NCI-H2196 (cell line): ENCODE data around the gene COQ5.
"Not testable (repeated sequence)": the region's sequence is repeated elsewhere in the genome, so short reads cannot be mapped to it uniquely, and the experiment has no call there.

ENCODE experiments used
- DNase-seq: peaks from one replicate; lab custom pipeline; 2025; ENCODE audit not compliant: unreplicated experiment; lab: John Stamatoyannopoulos, UW

The COQ5 gene

DNA sequence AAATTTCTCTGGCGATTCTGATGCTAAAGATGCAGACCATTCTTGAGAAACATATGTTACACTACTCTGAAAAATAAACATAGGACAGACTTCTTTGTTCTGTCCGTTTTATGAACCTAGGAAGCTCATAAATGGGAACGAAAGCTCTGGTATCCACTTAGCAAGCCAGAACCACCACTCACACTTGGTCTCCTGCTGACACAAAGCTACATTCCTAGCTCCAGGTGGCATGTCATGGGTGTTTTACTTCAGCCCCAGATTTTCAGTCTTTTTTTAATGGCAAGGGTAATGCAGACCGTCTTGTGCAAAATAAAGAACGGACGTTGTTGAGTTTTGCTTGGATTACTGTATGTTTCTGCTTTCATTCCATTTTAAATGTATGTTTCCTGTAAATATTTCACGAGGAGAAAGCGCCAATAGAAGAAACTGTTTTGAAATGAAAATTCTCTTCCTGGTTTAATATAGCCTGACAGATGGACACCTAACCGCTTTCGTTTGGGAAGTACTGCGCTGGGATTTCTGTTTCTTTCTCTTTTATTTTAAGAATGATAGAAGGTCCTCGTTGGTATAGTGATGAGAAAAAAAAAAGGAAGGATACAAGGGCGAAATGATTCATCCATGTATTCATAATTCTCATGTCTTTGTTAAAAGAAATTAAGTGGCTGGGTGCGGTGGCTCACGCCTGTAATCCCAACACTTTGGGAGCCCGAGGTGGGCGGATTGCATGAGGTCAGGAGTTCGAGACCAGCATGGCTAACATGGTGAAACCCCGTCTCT lies 871 bp upstream of the COQ5 start:
- peak; percentile 36 for DNase-seq

- no peak for DNase-seq
These were observed 6.4 kb downstream of the COQ5 start for GRCh38 chr12:120522568-120522967.

DNA sequence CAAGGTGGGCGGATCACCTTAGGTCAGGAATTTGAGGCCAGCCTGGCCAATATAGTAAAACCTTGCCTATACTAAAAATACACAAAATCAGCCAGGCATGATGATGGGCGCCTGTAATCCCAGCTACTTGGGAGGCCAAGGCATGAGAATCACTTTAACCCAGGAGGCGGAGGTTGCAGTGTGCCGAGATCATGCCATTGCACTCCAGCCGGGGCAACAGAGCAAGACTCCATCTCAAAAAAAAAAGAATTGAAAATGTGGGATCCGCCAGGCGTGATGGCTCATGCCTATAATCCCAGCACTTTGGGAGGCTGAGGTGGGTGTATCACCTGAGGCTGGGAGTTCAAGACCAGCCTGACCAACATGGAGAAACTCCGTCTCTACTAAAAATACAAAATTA lies 9.6 kb downstream of the COQ5 start:
- not testable (repeated sequence) for DNase-seq

- DNase-seq: no peak
These were observed 13.5 kb downstream of the COQ5 start for GRCh38 chr12:120515496-120515895.

- DNase-seq: no peak
These were observed 15.0 kb downstream of the COQ5 start for GRCh38 chr12:120514002-120514401.

GRCh38 chr12:120508537-120508936 lies 20.4 kb downstream of the COQ5 start:
- no peak for DNase-seq

GRCh38 chr12:120504587-120504986 lies 24.4 kb downstream of the COQ5 start:
- no peak for DNase-seq

- no peak for DNase-seq
These were observed 28.4 kb downstream of the COQ5 start for GRCh38 chr12:120500581-120500980.

GRCh38 chr12:120498870-120499515 lies 30.0 kb downstream of the COQ5 start:
- DNase-seq: no peak

GRCh38 chr12:120497524-120498150 lies 31.3 kb downstream of the COQ5 start:
- no peak for DNase-seq

DNA sequence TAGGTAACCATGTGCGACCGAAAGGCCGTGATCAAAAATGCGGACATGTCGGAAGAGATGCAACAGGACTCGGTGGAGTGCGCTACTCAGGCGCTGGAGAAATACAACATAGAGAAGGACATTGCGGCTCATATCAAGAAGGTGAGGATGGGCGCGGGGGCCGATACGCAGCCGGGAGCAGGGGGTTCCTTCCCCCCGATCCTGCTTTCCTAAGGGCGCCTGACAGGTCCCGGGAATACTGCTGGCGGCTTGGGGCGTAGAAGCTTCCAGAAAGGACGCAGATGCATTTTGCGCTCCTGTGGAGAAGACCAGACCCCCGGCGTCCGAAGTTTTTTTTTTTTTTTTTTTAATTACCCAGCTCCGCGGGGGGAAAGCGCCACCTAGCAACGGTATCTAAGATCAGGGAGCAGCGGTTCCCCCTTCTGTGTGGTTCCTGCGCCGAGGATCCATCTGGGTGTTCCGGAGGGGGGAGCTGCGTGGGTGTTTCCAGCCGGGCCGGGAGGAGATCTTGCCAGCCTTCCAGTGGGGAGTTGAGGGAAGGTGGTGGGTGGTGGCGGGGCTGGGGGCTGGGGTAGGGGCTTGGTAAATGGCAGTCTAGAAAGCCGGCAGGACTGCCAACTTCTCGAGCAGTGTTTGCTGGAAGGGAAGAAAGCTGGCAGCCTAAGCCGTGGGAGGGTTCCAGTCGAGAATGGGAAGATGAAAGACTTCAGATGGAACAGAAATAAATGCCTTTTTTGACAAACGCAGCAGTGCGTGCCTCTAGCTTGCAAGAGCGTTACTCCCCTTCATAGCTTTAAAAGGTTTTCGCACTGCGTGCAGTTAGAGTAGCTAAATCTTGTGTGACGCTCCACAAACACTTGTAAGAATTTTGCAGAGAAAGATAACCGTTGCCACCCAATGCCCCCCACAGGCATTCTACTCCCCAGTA lies 32.3 kb downstream of the COQ5 start:
- no peak for DNase-seq

- peak; percentile 95 for DNase-seq
These were observed 33.1 kb downstream of the COQ5 start, which contains the start of gene DYNLL1 for GRCh38 chr12:120495731-120496412. DYNLL1 (plus strand) TSS chr12:120496113; CDS start chr12:120496422, 309 bp downstream.

- no peak for DNase-seq
These were observed 33.7 kb downstream of the COQ5 start for GRCh38 chr12:120495186-120495730.

DNA sequence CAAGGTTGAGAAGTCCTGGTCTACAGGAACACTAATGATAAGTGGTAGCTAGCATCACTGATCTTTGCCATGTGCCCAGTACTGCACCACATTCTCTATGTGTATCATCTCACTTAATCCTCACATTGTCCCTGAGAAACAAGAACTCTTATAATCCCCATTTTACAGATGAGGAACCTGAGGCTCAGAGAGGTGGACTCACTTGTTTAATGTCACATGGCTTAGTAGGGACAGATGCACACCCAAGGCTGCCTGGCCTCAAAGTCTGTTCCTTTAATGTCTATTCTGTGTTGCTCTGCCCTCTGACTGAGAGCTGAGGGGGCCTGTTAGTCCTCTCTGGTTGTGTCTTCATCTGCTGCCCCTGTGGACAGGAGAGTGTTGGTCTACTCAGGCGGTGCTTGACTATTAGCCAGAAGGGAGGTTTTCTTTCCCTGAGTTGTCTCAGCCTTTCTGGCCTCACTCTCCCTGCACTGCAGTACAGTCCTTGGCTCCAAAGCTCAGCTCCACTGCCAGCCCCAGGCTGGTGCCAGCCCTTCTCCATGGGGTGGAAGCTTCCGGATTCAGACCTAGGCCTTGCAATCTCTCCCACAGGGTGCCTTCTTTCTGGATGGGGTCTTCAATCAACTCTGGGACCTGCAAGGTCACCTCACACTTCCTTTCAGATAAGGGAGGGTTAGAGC lies 38.0 kb downstream of the COQ5 start:
- DNase-seq: no peak

DNA sequence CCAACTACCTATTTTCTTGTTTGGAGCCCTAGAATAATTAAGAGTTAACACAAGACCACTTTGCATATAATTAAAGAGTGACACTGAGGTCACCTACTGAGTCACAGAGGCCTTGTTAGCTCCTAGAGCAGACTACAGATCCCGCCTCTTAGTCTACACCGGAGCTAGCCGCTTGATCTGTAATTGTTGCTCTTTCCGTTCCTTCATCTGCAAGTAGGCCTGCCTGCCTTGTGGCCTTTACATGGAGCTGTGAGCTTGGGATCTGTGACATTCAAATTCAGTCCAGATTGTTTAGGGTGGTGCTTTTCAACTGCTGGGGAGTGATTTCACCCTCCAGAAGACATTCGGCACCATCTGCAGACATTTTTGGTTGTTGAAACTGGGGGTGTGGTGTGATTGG lies 38.6 kb downstream of the COQ5 start:
- DNase-seq: no peak

- DNase-seq: no peak
These were observed 39.9 kb downstream of the COQ5 start for GRCh38 chr12:120489018-120489417.

GRCh38 chr12:120488057-120488640 lies 40.8 kb downstream of the COQ5 start:
- no peak for DNase-seq

DNA sequence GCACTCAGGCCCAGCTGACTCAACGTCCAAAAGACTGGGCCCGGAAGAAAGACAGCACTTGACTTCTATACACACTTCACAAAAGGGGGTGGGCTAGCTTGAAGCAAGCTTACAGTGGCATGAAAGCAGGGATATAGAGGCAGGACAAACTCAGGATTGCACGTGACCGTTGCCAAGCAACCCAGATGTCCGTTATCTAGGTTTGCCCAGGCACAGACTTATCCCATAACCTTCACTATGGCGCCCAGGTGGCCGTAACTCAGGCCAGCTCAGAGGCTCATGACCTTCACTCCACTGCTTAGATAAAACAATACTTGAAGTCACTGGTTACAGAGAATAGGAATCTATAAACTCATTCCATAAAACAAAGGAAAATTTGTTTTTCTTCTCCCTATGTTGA lies 41.4 kb downstream of the COQ5 start:
- not testable (repeated sequence) for DNase-seq
